HEK293T (cell line): ENCODE results near the gene POLR3B.

ENCODE experiments used
- BHLHE40 ChIP-seq: fragments of 450-650 bp; IDR thresholded peaks from 2 replicates; pipeline ENCODE4 v1.6.1; 2016; ENCODE audit warnings: mild to moderate bottlenecking, moderate library complexity, borderline replicate concordance
- CTBP1 ChIP-seq: fragments of 450-650 bp; IDR thresholded peaks from 2 replicates; pipeline ENCODE4 v1.6.1; 2016; ENCODE audit warnings: borderline replicate concordance
- ELF4 ChIP-seq: fragments of 450-650 bp; IDR thresholded peaks from 2 replicates; pipeline ENCODE4 v1.6.1; 2017; ENCODE audit warnings: antibody characterized with exemption
- FOXK2 ChIP-seq: fragments of 450-650 bp; IDR thresholded peaks from 2 replicates; pipeline ENCODE4 v1.6.1; 2016; ENCODE audit warnings: mild to moderate bottlenecking
- FOXM1 ChIP-seq: fragments of 450-650 bp; IDR thresholded peaks from 2 replicates; pipeline ENCODE4 v1.6.1; 2017; ENCODE audit warnings: mild to moderate bottlenecking, borderline replicate concordance
- L3MBTL2 ChIP-seq: fragments of 450-650 bp; conservative IDR thresholded peaks from 2 replicates; pipeline ENCODE4 v1.6.1; 2016; ENCODE audit warnings: mild to moderate bottlenecking
- SUZ12 ChIP-seq: fragments of 450-650 bp; IDR thresholded peaks from 2 replicates; pipeline ENCODE4 v1.6.1; 2016; ENCODE audit warnings: mild to moderate bottlenecking
- ZNF384 ChIP-seq: fragments of 450-650 bp; IDR thresholded peaks from 2 replicates; pipeline ENCODE4 v1.6.1; 2016

GRCh38 chr12:106522708-106523107, 165.2 kb downstream of the POLR3B start:
- TF ChIP-seq BHLHE40 (no peak), CTBP1 (no peak), ZNF384 (no peak), FOXM1 (no peak), L3MBTL2 (no peak), ELF4 (no peak), FOXK2 (no peak), SUZ12 (no peak)
